Testis (tissue), 3 donors: ENCODE measurements around the gene CCDC51. TPM values are rescaled to one million over a fixed set of nuclear protein-coding genes. Genes with fewer than 3 reads are reported as not detected.

ENCODE experiments used
- DNase-seq: peaks from one replicate; pipeline ENCODE4 v3.0.0-alpha.2; 2019
- H3K27ac ChIP-seq, 2 donors: fragments of 200-600 bp; sonication (generic); one replicate each; pipeline ENCODE4 v1.5.1; 2019
- H3K27me3 ChIP-seq: fragments of 200-600 bp; sonication (generic); one replicate; pipeline ENCODE4 v1.5.1; 2019
- H3K36me3 ChIP-seq: fragments of 200-600 bp; sonication (generic); one replicate; pipeline ENCODE4 v1.5.1; 2017; ENCODE audit warnings: low read depth; ENCODE audit errors: missing control alignments
- H3K4me1 ChIP-seq: fragments of 200-600 bp; sonication (generic); one replicate; pipeline ENCODE4 v1.5.1; 2019
- H3K4me3 ChIP-seq, 2 donors: fragments of 200-600 bp; sonication (generic); one replicate each; pipeline ENCODE4 v1.5.1; 2017 to 2019
- H3K9me3 ChIP-seq: fragments of 200-600 bp; sonication (generic); one replicate; pipeline ENCODE4 v1.5.1; 2017
- POLR2A ChIP-seq: fragments of 450-650 bp; IDR thresholded peaks from one replicate; pipeline ENCODE4 v1.6.1; 2017; ENCODE audit warnings: antibody characterized with exemption, mild to moderate bottlenecking, moderate library complexity
- WGBS, 2 donors: methylation state at CpG; one replicate each; pipeline ENCODE4 v1.1.5; 2018; 5-methylcytosine and 5-hydroxymethylcytosine counted together
- intact Hi-C: fragments of 100-400 bp; cut with DNase I; formaldehyde crosslinking; loops from one replicate; pipeline ENCODE4 v1.15.1; 2023; ENCODE audit warnings: low total_unique reads
- polyA plus RNA-seq: library from polyadenylated mRNA; stranded (reverse); fragments of 350-450 nt; fragmentation: Illumina TruSeq; extraction: RNeasy Lipid Tissue Mini Kit (QIAGEN cat#74804); gene quantifications from one replicate; pipeline ENCODE4 v1.2.3, GENCODE V29; 2014; ENCODE audit warnings: low read depth, low replicate concordance; ENCODE audit not compliant: insufficient read depth
- total RNA-seq, 2 donors: library from RNA; depleted of rRNA; stranded (reverse); fragments of >200 nt; gene quantifications; one replicate each; pipeline ENCODE4 v1.2.3, GENCODE V29; 2016
- TF ChIP-seq, protein P1 (sequence below), 3 experiments: fragments of 450-650 bp in 2 of 3; fragments of 200-600 bp in 1 of 3; sonication (generic) in 1 of 3; IDR thresholded peaks; one replicate each; pipeline ENCODE4 v1.5.1; 2016 to 2019; ENCODE audit warnings: antibody characterized with exemption in 3 of 3, mild to moderate bottlenecking in 2 of 3, moderate library complexity in 1 of 3

Gene CCDC51
- total and polyA plus RNA-seq, 3 donors from 2014 or later, result 11.7 to 16.0 (median 16.0) TPM

DNA sequence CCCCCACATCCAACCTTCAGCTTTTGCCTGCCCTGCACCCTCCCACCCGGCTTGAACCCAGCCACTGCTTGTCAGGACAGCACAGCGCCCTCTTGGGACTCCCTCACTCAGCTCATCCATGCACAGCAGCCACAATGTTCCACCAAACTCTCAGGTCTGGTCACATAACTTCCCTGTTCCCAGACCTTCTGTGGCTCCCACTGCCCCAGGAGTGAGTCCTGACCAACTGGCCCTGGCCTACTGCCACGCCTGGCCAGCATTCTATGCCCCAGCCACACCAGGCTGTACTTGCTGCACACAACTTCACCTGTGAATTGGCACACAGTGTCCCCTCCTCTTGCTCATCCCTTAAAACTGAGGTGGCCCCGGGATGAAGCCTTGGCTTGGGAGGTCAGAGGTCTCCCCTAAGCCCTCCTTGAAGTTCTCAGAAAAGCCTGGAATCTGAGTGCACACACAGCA is 31.1 kb downstream of the CCDC51 start:
- Histone ChIP-seq H3K9me3 (no peaks in the 10 kb centered on the region), H3K27ac (no peak overlapping the region), H3K4me3 (no peak overlapping the region), H3K27me3 (no peaks in the 10 kb centered on the region), H3K4me1 (no peaks in the 10 kb centered on the region), H3K36me3 (no peaks in the 10 kb centered on the region)
- TF ChIP-seq, protein P1, sequence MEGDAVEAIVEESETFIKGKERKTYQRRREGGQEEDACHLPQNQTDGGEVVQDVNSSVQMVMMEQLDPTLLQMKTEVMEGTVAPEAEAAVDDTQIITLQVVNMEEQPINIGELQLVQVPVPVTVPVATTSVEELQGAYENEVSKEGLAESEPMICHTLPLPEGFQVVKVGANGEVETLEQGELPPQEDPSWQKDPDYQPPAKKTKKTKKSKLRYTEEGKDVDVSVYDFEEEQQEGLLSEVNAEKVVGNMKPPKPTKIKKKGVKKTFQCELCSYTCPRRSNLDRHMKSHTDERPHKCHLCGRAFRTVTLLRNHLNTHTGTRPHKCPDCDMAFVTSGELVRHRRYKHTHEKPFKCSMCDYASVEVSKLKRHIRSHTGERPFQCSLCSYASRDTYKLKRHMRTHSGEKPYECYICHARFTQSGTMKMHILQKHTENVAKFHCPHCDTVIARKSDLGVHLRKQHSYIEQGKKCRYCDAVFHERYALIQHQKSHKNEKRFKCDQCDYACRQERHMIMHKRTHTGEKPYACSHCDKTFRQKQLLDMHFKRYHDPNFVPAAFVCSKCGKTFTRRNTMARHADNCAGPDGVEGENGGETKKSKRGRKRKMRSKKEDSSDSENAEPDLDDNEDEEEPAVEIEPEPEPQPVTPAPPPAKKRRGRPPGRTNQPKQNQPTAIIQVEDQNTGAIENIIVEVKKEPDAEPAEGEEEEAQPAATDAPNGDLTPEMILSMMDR (IDR thresholded peaks at IDR 0.05), result no peak
- TF ChIP-seq POLR2A, result no peak
- 86 to 90% methylated on average over 4 of the region's 4 CpGs for WGBS, 2 donors
- peak; percentile 13 for DNase-seq
- intact Hi-C loops, result no loop called here

DNA sequence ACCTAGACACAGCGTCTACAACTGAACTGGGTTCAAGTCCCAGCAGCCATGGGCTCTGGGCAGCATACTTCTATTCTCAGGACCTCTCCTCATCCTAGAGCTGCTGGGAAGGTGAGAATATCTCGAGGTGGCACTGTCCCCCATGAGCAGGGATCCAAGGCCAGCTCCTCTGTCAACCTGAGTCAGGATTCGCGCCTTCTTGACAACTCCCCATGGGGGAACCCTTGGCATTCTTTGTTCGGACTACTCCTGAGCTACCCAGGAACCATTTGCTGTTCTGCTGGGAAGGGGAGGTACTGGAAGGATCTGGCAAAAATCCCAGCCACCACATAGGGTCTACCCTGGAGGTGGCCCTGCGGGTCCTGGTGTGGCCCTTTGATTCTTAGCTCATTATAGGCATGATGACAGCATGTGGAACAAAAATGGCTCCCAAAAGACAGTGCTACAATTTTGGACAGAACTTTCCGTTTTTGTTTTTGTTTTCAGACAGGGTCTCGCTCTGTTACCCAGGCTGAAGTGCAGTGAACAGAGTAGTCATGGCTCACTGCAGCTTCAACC is 32.3 kb downstream of the CCDC51 start:
- Histone ChIP-seq H3K9me3 (no peaks in the 10 kb centered on the region), H3K27me3 (no peaks in the 10 kb centered on the region), H3K27ac (no peak overlapping the region), H3K4me3 (no peak overlapping the region), H3K36me3 (no peaks in the 10 kb centered on the region), H3K4me1 (no peaks in the 10 kb centered on the region)
- WGBS, 2 donors, result 90 to 91% methylated on average over 7 to 8 of the region's 8 CpGs
- TF ChIP-seq, protein P1 (IDR thresholded peaks at IDR 0.05), result no peak
- no peak for TF ChIP-seq POLR2A
- intact Hi-C loops, result no loop called here
- DNase-seq, result peak; percentile 6

DNA sequence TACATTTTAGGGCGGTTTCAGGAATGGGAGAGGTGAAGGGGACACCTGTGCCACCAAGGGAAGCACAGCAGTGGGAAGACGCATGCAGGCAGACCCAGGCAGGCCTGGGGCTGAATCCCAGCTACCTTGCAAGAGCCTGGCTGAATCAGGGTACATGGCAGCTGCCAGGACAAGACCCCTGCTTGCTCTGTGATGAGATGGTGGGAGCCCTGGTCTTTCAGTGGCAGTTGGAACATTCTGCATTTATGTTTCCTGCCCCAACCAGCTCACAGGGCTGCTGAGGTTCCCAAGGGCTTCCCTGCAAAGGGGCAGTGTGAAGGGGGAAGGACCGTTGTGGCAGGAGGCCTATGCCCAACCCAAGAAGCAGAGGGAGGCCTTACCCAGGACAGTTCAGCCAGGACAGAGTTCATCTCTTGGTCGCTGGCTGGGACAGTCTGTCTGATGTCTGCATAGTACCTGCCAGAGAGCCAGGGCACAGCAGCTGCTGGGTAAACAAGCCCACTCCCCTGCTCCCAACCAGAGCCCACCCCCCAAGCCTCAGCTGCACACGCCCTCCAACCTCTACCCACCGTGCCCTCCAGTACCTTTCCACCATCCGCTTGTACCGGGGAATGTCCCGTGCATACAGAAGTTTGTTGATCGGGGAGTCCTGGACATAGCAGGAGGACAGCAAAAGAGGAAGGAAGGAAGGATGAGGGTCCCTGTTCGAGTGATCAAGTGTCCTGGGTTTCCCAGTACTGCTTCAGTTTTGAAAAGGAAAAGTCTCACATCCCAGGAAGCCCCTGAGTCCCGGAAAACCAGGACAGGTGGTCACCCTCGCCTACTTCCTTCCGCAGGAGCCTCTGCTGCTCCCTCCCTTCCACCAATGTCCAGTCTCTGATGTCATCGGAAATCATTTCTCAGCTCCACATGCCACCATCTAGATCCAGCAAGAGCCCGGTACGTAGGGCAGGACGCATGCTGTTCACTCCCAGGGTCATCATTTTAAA is 33.2 kb downstream of the CCDC51 start:
- 91 to 92% methylated on average over 18 of the region's 18 CpGs for WGBS, 2 donors
- Histone ChIP-seq H3K4me1 (peaks cover 2% of the 10 kb centered on the region), H3K27ac (no peak overlapping the region), H3K9me3 (no peaks in the 10 kb centered on the region), H3K36me3 (no peaks in the 10 kb centered on the region), H3K27me3 (no peaks in the 10 kb centered on the region), H3K4me3 (no peak overlapping the region)
- intact Hi-C loops, result no loop called here
- no peak for TF ChIP-seq POLR2A
- TF ChIP-seq, protein P1 (IDR thresholded peaks at IDR 0.05), result no peak
- DNase-seq, result peak; percentile 9

DNA sequence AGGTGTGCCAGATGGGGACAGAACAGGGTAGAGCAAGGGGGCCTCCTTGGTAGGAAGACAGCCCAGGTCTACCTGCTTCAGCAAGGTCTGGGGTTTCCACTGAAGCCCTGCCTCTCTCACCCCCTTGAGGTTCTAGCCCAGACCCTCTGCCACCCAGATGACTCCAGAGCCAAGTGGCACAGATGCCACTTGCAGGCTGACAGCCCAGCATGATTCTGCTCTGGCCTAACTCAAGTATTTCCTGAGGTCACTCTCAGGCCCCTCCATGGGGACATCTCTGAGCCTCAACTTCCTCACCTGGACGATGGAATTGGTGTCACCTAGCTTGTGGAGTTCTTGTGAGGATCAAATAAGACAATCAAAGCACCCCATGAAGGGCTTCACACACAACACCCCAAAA is 33.9 kb downstream of the CCDC51 start:
- intact Hi-C loops, result no loop called here
- TF ChIP-seq, protein P1 (IDR thresholded peaks at IDR 0.05), result no peak
- no peak for TF ChIP-seq POLR2A
- peaks cover 5% of the 10 kb centered on the region for H3K4me1 ChIP-seq
- no peaks in the 10 kb centered on the region for H3K27me3 ChIP-seq
- H3K4me3 ChIP-seq, result no peak overlapping the region
- WGBS, 2 donors, result 79% methylated on average over 1 of the region's 1 CpG; no CpG with 5 or more reads in 1 of the 2 donors
- H3K36me3 ChIP-seq, result no peaks in the 10 kb centered on the region
- no peak for DNase-seq
- H3K27ac ChIP-seq, result no peak overlapping the region
- H3K9me3 ChIP-seq, result no peaks in the 10 kb centered on the region
